Measurements from ENCODE around the gene SUGCT. TPM values are rescaled to one million over a fixed set of nuclear protein-coding genes. Genes with fewer than 3 reads are reported as not detected.

Gene SUGCT
- total and polyA plus RNA-seq, 2 of the 13 experiments (the other 11 are each of a cell fraction or from before 2014, with no cell fraction given) = 10.1 to 22.2 TPM

DNA sequence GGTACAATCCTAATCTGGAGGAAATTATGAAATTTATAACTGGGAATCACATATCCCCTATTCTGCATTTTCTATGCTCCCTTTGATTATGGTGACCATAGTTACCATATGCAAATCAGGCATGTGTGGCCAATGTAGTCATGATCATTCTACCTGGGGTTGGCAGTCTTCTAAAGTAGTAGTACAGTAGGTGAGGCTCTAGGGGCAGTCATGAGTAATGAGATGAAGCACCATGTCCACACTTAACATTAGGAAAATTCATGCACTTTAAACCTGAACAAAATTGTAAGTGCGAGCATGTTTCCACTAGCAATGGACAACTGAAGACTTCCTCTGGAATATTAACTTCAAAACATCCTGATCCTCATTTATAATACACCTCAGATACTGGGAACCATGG lies 545.9 kb downstream of the SUGCT start:
- Histone ChIP-seq H3K9ac (ENCODE audit: insufficient read depth, low read depth, low read length) (no peak overlapping the region), H3K4me2 (ENCODE audit: low read depth, low read length) (no peak overlapping the region), H3K27me3 (ENCODE audit: control insufficient read depth in 1 of 2, insufficient read depth in 2 of 2, low read length in 2 of 2) (no peaks in the 10 kb centered on the region), H3K4me3 (replicated peaks in 1 of 3; ENCODE audit: insufficient read depth in 1 of 3, low read depth in 2 of 3, low read length in 3 of 3) (no peak overlapping the region), H3K79me2 (ENCODE audit: insufficient read depth, low read length) (no peaks in the 10 kb centered on the region), H3K4me1 (ENCODE audit: insufficient read depth, low read length) (no peaks in the 10 kb centered on the region), H3K27ac (ENCODE audit: extremely low read length, insufficient read depth, low read length) (no peak overlapping the region), H3K9me3 (ENCODE audit: low read length) (no peaks in the 10 kb centered on the region), H4K20me1 (ENCODE audit: insufficient read depth, low read length) (no peaks in the 10 kb centered on the region), H3K36me3 (replicated peaks in 1 of 2; ENCODE audit: control insufficient read depth in 1 of 2, insufficient read depth in 2 of 2, low read length in 2 of 2) (no peaks in the 10 kb centered on the region), H2AFZ (ENCODE audit: low read length) (no peak overlapping the region)
- BruUV-seq (replicated peaks) = no TSS peak
- intact Hi-C loops (cut with micrococcal nuclease; ENCODE audit: unreplicated experiment) (no loop called here), in situ Hi-C loops (cut with HindIII; ENCODE audit: extremely low pct_ligation_motif_present, low pct_unique_long_range_greater_than_20kb) (no loop called here)
- ATAC-seq (peak; percentile 91), FAIRE-seq (peak; percentile 26), DNase-seq (ENCODE audit: low spot score) (peak; percentile 28)
- WGBS (ENCODE audit: low lambda C conversion rate) = 100% methylated on average over 1 of the region's 1 CpG
- POLR2A ChIA-PET = no interaction called here
- TF ChIP-seq STAG1 (CRISPR knock-in tag; IDR thresholded peaks at IDR 0.05) = peak; percentile 46; the same call in 1 of the 2 replicates
- no peak for TF ChIP-seq ZNF569 (CRISPR knock-in tag; IDR thresholded peaks at IDR 0.05; ENCODE audit: borderline replicate concordance)
- TF ChIP-seq SMC3 (IDR thresholded peaks at IDR 0.05; ENCODE audit: low read length) = peak; percentile 18; the same call in 1 of the 2 replicates
- no peak for TF ChIP-seq ATF7 (IDR thresholded peaks at IDR 0.05)
- no peak for TF ChIP-seq ATF7 (CRISPR knock-in tag; IDR thresholded peaks at IDR 0.05)
- TF ChIP-seq, protein P1, sequence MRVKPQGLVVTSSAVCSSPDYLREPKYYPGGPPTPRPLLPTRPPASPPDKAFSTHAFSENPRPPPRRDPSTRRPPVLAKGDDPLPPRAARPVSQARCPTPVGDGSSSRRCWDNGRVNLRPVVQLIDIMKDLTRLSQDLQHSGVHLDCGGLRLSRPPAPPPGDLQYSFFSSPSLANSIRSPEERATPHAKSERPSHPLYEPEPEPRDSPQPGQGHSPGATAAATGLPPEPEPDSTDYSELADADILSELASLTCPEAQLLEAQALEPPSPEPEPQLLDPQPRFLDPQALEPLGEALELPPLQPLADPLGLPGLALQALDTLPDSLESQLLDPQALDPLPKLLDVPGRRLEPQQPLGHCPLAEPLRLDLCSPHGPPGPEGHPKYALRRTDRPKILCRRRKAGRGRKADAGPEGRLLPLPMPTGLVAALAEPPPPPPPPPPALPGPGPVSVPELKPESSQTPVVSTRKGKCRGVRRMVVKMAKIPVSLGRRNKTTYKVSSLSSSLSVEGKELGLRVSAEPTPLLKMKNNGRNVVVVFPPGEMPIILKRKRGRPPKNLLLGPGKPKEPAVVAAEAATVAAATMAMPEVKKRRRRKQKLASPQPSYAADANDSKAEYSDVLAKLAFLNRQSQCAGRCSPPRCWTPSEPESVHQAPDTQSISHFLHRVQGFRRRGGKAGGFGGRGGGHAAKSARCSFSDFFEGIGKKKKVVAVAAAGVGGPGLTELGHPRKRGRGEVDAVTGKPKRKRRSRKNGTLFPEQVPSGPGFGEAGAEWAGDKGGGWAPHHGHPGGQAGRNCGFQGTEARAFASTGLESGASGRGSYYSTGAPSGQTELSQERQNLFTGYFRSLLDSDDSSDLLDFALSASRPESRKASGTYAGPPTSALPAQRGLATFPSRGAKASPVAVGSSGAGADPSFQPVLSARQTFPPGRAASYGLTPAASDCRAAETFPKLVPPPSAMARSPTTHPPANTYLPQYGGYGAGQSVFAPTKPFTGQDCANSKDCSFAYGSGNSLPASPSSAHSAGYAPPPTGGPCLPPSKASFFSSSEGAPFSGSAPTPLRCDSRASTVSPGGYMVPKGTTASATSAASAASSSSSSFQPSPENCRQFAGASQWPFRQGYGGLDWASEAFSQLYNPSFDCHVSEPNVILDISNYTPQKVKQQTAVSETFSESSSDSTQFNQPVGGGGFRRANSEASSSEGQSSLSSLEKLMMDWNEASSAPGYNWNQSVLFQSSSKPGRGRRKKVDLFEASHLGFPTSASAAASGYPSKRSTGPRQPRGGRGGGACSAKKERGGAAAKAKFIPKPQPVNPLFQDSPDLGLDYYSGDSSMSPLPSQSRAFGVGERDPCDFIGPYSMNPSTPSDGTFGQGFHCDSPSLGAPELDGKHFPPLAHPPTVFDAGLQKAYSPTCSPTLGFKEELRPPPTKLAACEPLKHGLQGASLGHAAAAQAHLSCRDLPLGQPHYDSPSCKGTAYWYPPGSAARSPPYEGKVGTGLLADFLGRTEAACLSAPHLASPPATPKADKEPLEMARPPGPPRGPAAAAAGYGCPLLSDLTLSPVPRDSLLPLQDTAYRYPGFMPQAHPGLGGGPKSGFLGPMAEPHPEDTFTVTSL (CRISPR knock-in tag; IDR thresholded peaks at IDR 0.05; ENCODE audit: borderline replicate concordance) = no peak
- TF ChIP-seq, protein P2, sequence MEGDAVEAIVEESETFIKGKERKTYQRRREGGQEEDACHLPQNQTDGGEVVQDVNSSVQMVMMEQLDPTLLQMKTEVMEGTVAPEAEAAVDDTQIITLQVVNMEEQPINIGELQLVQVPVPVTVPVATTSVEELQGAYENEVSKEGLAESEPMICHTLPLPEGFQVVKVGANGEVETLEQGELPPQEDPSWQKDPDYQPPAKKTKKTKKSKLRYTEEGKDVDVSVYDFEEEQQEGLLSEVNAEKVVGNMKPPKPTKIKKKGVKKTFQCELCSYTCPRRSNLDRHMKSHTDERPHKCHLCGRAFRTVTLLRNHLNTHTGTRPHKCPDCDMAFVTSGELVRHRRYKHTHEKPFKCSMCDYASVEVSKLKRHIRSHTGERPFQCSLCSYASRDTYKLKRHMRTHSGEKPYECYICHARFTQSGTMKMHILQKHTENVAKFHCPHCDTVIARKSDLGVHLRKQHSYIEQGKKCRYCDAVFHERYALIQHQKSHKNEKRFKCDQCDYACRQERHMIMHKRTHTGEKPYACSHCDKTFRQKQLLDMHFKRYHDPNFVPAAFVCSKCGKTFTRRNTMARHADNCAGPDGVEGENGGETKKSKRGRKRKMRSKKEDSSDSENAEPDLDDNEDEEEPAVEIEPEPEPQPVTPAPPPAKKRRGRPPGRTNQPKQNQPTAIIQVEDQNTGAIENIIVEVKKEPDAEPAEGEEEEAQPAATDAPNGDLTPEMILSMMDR (CRISPR knock-in tag; IDR thresholded peaks at IDR 0.05) = peak; percentile 47
- TF ChIP-seq, protein P3, sequence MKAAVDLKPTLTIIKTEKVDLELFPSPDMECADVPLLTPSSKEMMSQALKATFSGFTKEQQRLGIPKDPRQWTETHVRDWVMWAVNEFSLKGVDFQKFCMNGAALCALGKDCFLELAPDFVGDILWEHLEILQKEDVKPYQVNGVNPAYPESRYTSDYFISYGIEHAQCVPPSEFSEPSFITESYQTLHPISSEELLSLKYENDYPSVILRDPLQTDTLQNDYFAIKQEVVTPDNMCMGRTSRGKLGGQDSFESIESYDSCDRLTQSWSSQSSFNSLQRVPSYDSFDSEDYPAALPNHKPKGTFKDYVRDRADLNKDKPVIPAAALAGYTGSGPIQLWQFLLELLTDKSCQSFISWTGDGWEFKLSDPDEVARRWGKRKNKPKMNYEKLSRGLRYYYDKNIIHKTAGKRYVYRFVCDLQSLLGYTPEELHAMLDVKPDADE (CRISPR knock-in tag; IDR thresholded peaks at IDR 0.05) = no peak
- TF ChIP-seq CCAR2 (optimal IDR thresholded peaks at IDR 0.05; ENCODE audit: low read depth, low read length) = no peak
- TF ChIP-seq ONECUT2 (CRISPR knock-in tag; IDR thresholded peaks at IDR 0.05) = no peak
- CTCF ChIA-PET (ENCODE audit: low intra/inter-chr PET ratio, low total read pairs) = no interaction called here
